Heart right ventricle (tissue), 16 donors: ENCODE results near the gene UTP20. TPM values are rescaled to one million over a fixed set of nuclear protein-coding genes. Genes with fewer than 3 reads are reported as not detected.

Source experiments
- ATAC-seq, 8 donors: fragments of 200-7000 bp; cut with Tn5 transposase; one replicate each; pipeline ENCODE4 v1.9.1; 2020; ENCODE audit warnings: mild to moderate bottlenecking in 8 of 8, moderate library complexity in 8 of 8, moderate number of reproducible peaks in 1 of 8
- DNase-seq, 2 donors: peaks; one replicate each; pipeline ENCODE4 v3.0.0-alpha.2; 2020
- H3K27ac ChIP-seq, 10 donors: fragments of 200-600 bp; sonication (generic) in 2 of 10; one replicate each; pipeline versions ENCODE4 v1.5.0 to v1.8.0; 2020 to 2022; ENCODE audit warnings: mild to moderate bottlenecking in 3 of 10
- H3K27me3 ChIP-seq, 7 donors: fragments of 200-600 bp; one replicate each; pipeline ENCODE4 v1.8.0; 2021 to 2022; ENCODE audit warnings: mild to moderate bottlenecking in 2 of 7
- H3K36me3 ChIP-seq, 9 donors: fragments of 200-600 bp; sonication (generic) in 1 of 9; one replicate each; pipeline versions ENCODE4 v1.5.0 to v1.8.0; 2020 to 2022; ENCODE audit warnings: mild to moderate bottlenecking in 2 of 9
- H3K4me1 ChIP-seq, 9 donors: fragments of 200-600 bp; sonication (generic) in 1 of 9; one replicate each; pipeline versions ENCODE4 v1.5.0 to v1.8.0; 2020 to 2022; ENCODE audit warnings: mild to moderate bottlenecking in 4 of 9
- H3K4me3 ChIP-seq, 10 donors: fragments of 200-600 bp; sonication (generic) in 2 of 10; one replicate each; pipeline versions ENCODE4 v1.5.0 to v1.8.0; 2020 to 2022; ENCODE audit warnings: mild to moderate bottlenecking in 7 of 10, moderate library complexity in 2 of 10
- H3K9me3 ChIP-seq, 11 donors: fragments of 200-600 bp in 10 of 11; sonication (generic) in 2 of 11; one replicate each; pipeline versions ENCODE4 v1.5.0 to v1.8.0; 2013 to 2022; ENCODE audit warnings: mild to moderate bottlenecking in 2 of 11, control low read depth in 1 of 11, moderate library complexity in 1 of 11
- CTCF ChIP-seq, 9 donors: fragments of 200-600 bp; sonication (generic) in 2 of 9; IDR thresholded peaks; one replicate each; pipeline versions ENCODE4 v1.5.0 to v1.8.0; 2021 to 2022; ENCODE audit warnings: antibody characterized with exemption in 9 of 9, mild to moderate bottlenecking in 5 of 9, moderate library complexity in 1 of 9
- WGBS, 2 donors: extraction: QIAGEN DNeasy Blood & Tissue Kit; methylation state at CpG; one replicate each; pipeline ENCODE4 v1.1.7; 2013; ENCODE audit warnings: inconsistent platforms in 1 of 2; 5-methylcytosine and 5-hydroxymethylcytosine counted together
- intact Hi-C, 10 donors: fragments of 100-400 bp; cut with DNase I; formaldehyde crosslinking; loops; one replicate each; pipeline versions ENCODE4 v1.11.1 to v1.14.2; 2022
- polyA plus RNA-seq, 2 donors: library from polyadenylated mRNA; stranded (reverse); fragments of 200-250 nt; gene quantifications; one replicate each; pipeline ENCODE4 v1.2.3, GENCODE V29; 2013
- total RNA-seq, 10 donors: library from RNA; stranded (reverse); fragmentation: NEBNext Ultra II Directional in 3 of 10; extraction: Animal tissue kit (Norgen Biotek cat#: 25700) in 3 of 10; gene quantifications; one replicate each; pipeline versions ENCODE4 v1.2.1 to v1.2.4, GENCODE V29; 2021 to 2023
- donor health status: Arrhythmogenic right ventricular cardiomyopathy.
- donor health status: ischemic (EF 13 %, LVEDD 7.1; RV severe dilation, severe dysfunction).
- donor health status: healthy with polysubstance abuse.
- donor health status: DM: no; HTN: yes; CAD: no.
- donor health status: DM: no; HTN: no; CAD: no.
- donor health status: ischemic (EF 25% LVEDD 6.9; RV normal size, moderate dysfunction).
- donor health status: ischemic (EF 25% LVEDD 5.7; RV mildly dilated, moderate dysfunction).
- donor health status: healthy.
- donor health status: DM: yes; HTN: yes; CAD: no.
- donor health status: Ischemic cardiomyopathy.
- donor health status: ischemic (EF 35%, LVEDD 5.7; RV mildly dilated, moderate dysfunction).
- donor health status: nonischemic (EF 11% LVEDD 7.7; RV severe dilation, severe dysfunction).
- donor health status: DM: yes; HTN: yes; CAD: no.
- donor health status: PGD.
- donor health status: ischemic (EF 29% LVEDD 5.4; RV normal size, mild dysfunction).
- donor health status: nonischemic (EF 23%, LVEDD 6.1; RV moderate dilation, normal function).

UTP20 gene
- total and polyA plus RNA-seq, 12 donors, result 1.5 to 8.5 (median 6.5) TPM

- H3K4me1 ChIP-seq, result peaks cover 0 to 16% (median 8%) of the 10 kb centered on the region in 9 donors
- peaks cover 0 to 10% (median 0%) of the 10 kb centered on the region in 9 donors for H3K36me3 ChIP-seq
- intact Hi-C loops, result no loop called here
- no peak overlapping the region for H3K27ac ChIP-seq
- no peak for DNase-seq
- H3K9me3 ChIP-seq, result no peaks in the 10 kb centered on the region
- no peak for ATAC-seq
- H3K4me3 ChIP-seq, result no peak overlapping the region
- no peak for TF ChIP-seq CTCF (IDR thresholded peaks at IDR 0.05)
- 82 to 84% methylated on average over 3 of the region's 3 CpGs for WGBS, 2 donors
- peaks cover 0 to 11% (median 0%) of the 10 kb centered on the region in 7 donors for H3K27me3 ChIP-seq
Observed at GRCh38 chr12:101277443-101277842, 2.5 kb upstream of the UTP20 start.

DNA sequence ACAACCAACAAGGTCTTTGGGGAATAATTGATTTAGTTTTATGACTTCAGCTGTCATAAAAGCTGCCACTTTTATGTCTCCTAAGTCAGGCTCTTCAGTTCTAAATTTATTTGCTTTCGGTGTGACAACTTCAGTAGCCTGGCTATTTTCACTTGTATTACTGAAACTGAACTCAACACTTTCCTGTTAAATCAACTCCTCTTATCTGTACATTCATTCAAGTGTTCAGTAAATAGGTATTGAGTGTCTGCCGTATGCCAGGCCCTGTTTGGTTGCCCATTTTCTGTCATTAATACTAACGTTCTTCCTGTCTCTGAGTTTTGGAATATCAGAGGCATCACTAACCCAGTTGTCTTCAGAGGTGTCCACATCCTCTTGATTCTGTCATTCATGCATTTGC lies 7.5 kb downstream of the UTP20 start:
- WGBS, 2 donors, result 47 to 59% methylated on average over 3 of the region's 3 CpGs
- Histone ChIP-seq H3K36me3 (peaks cover 0 to 97% (median 35%) of the 10 kb centered on the region in 9 donors), H3K4me3 (no peak overlapping the region), H3K4me1 (no peaks in the 10 kb centered on the region), H3K27ac (no peak overlapping the region), H3K9me3 (no peaks in the 10 kb centered on the region), H3K27me3 (no peaks in the 10 kb centered on the region)
- intact Hi-C loops, result no loop called here
- no peak for TF ChIP-seq CTCF (IDR thresholded peaks at IDR 0.05)
- ATAC-seq (peak in 2 of 8 donors; percentile 31 to 67), DNase-seq (no peak)

- Histone ChIP-seq H3K4me3 (no peak overlapping the region), H3K4me1 (no peaks in the 10 kb centered on the region), H3K27me3 (no peaks in the 10 kb centered on the region), H3K9me3 (no peaks in the 10 kb centered on the region), H3K36me3 (peaks cover 0 to 100% (median 42%) of the 10 kb centered on the region in 9 donors), H3K27ac (no peak overlapping the region)
- intact Hi-C loops, result no loop called here
- no peak for TF ChIP-seq CTCF (IDR thresholded peaks at IDR 0.05)
- DNase-seq (no peak), ATAC-seq (no peak)
- WGBS, 2 donors, result 89 to 95% methylated on average over 4 of the region's 4 CpGs
Observed at GRCh38 chr12:101297661-101298060, 17.8 kb downstream of the UTP20 start.

DNA sequence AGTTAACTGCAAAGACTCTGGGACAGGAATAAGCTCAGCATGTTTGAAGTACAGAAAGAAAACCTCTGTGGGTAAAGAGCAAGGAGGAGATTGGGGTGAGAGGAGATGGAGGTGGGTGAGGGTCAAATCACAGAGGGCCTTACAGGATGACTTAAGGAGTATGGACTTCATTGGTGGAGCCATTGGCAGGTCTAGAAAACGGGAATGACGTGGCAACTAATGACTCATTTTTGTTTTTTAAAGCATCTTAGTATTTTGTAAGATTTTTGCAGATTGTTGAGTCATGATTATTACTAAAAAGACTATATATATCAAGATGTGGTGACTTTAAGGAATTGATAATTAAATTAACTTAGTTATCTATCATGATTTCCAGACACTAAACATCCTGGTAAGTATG lies 18.5 kb downstream of the UTP20 start:
- Histone ChIP-seq H3K9me3 (no peaks in the 10 kb centered on the region), H3K36me3 (peaks cover 0 to 100% (median 49%) of the 10 kb centered on the region in 9 donors), H3K4me3 (no peak overlapping the region), H3K27me3 (no peaks in the 10 kb centered on the region), H3K27ac (no peak overlapping the region), H3K4me1 (no peaks in the 10 kb centered on the region)
- no peak for TF ChIP-seq CTCF (IDR thresholded peaks at IDR 0.05)
- DNase-seq, result no peak
- intact Hi-C loops, result no loop called here
- WGBS, 2 donors, result 88 to 90% methylated on average over 2 of the region's 2 CpGs
- ATAC-seq, result no peak
